Keratinocyte (primary cell): ENCODE measurements around the gene QSOX1. TPM values are rescaled to one million over a fixed set of nuclear protein-coding genes. Genes with fewer than 3 reads are reported as not detected.

Source experiments
- DNase-seq: peaks from one replicate; pipeline ENCODE4 v3.0.0-alpha.2; 2011; ENCODE audit warnings: low read depth, missing footprints, low spot score
- FAIRE-seq: peaks from 2 replicates; lab custom pipeline; 2011; peaks lifted over from hg19 to GRCh38; lab: Jason Lieb, UNC
- H2AFZ ChIP-seq: 2 replicates; pipeline ENCODE4 v1.6.0; 2012; ENCODE audit warnings: low read length, control low read depth, inconsistent platforms; ENCODE audit not compliant: control insufficient read depth
- H3K27ac ChIP-seq: 2 replicates; pipeline ENCODE4 v1.5.1; 2011; ENCODE audit warnings: low read length; ENCODE audit not compliant: control insufficient read depth, insufficient read depth
- H3K27me3 ChIP-seq: 3 replicates; pipeline ENCODE4 v1.6.0; 2011; ENCODE audit warnings: low read length; ENCODE audit not compliant: control insufficient read depth, insufficient read depth; ENCODE audit errors: extremely low read depth
- H3K36me3 ChIP-seq, 2 experiments: 2 replicates in 1 of 2; 3 replicates in 1 of 2; pipeline ENCODE4 v1.5.1; 2011; ENCODE audit warnings: low read length in 2 of 2, mild to moderate bottlenecking in 1 of 2; ENCODE audit not compliant: control insufficient read depth in 2 of 2, insufficient read depth in 2 of 2; ENCODE audit errors: extremely low read depth in 1 of 2
- H3K4me1 ChIP-seq: 3 replicates; pipeline ENCODE4 v1.5.1; 2011; ENCODE audit warnings: low read length; ENCODE audit not compliant: control insufficient read depth, insufficient read depth; ENCODE audit errors: extremely low read depth
- H3K4me2 ChIP-seq: 3 replicates; pipeline ENCODE4 v1.6.0; 2011; ENCODE audit warnings: low read depth, low read length; ENCODE audit not compliant: control insufficient read depth, insufficient read depth; ENCODE audit errors: extremely low read depth
- H3K4me3 ChIP-seq, 3 experiments: fragments of 200-600 bp in 1 of 3; sonication (generic) in 1 of 3; 2 replicates in 2 of 3; 3 replicates in 1 of 3; pipeline ENCODE4 v1.5.1; 2011 to 2016; ENCODE audit warnings: low read length in 3 of 3, mild to moderate bottlenecking in 3 of 3, control low read depth in 2 of 3, inconsistent platforms in 1 of 3, low read depth in 1 of 3, mixed read lengths in 1 of 3, mixed run types in 1 of 3, moderate library complexity in 1 of 3; ENCODE audit not compliant: control insufficient read depth in 2 of 3, insufficient read depth in 2 of 3; ENCODE audit errors: extremely low read depth in 1 of 3
- H3K79me2 ChIP-seq: 2 replicates; pipeline ENCODE4 v1.6.0; 2012; ENCODE audit warnings: low read length; ENCODE audit not compliant: control insufficient read depth, insufficient read depth
- H3K9ac ChIP-seq: 3 replicates; pipeline ENCODE4 v1.6.0; 2011; ENCODE audit warnings: low read length; ENCODE audit not compliant: control insufficient read depth, insufficient read depth; ENCODE audit errors: extremely low read depth
- H3K9me1 ChIP-seq: 3 replicates; pipeline ENCODE4 v1.6.0; 2011; ENCODE audit warnings: low read length; ENCODE audit not compliant: control insufficient read depth, insufficient read depth; ENCODE audit errors: extremely low read depth
- H3K9me3 ChIP-seq: 2 replicates; pipeline ENCODE4 v1.5.1; 2012; ENCODE audit warnings: low read depth, low read length; ENCODE audit not compliant: control insufficient read depth
- H4K20me1 ChIP-seq: 3 replicates; pipeline ENCODE4 v1.6.0; 2011; ENCODE audit warnings: low read length; ENCODE audit not compliant: control insufficient read depth, insufficient read depth; ENCODE audit errors: extremely low read depth
- CTCF ChIP-seq, 3 experiments: IDR thresholded peaks in 1 of 3; conservative IDR thresholded peaks in 1 of 3; optimal IDR thresholded peaks in 1 of 3; 2 replicates in 2 of 3; 3 replicates in 1 of 3; pipeline versions ENCODE3 to v1.5.1; 2011; ENCODE audit warnings: low read length in 3 of 3, mild to moderate bottlenecking in 3 of 3, moderate library complexity in 2 of 3, control low read depth in 1 of 3, inconsistent platforms in 1 of 3; ENCODE audit not compliant: insufficient read depth in 2 of 3; ENCODE audit errors: extremely low read depth in 1 of 3
- EZH2 ChIP-seq: IDR thresholded peaks from one replicate; pipeline ENCODE4 v1.6.1; 2012; ENCODE audit warnings: inconsistent platforms, mild to moderate bottlenecking, low read length, moderate library complexity
- dilution Hi-C: fragments of 300-500 bp; cut with MboI; formaldehyde crosslinking; loops from one replicate; pipeline ENCODE4 v1.7.0; 2020; ENCODE audit warnings: low sequenced_read_pairs; ENCODE audit not compliant: extremely low pct_ligation_motif_present
- polyA plus RNA-seq, 5 experiments: library from polyadenylated mRNA; depleted of rRNA in 3 of 5; stranded (reverse) in 3 of 5; stranded (forward) in 1 of 5; unstranded in 1 of 5; fragments of >200 nt; gene quantifications; 1 replicate in 1 of 5; 2 replicates in 3 of 5; 3 replicates in 1 of 5; pipeline versions ENCODE4 v1.2.1 to v1.2.3, GENCODE V29; 2011 to 2012; ENCODE audit warnings: missing spikeins in 2 of 5, low read depth in 1 of 5, low replicate concordance in 1 of 5

The QSOX1 gene
- polyA plus RNA-seq, 1 donor (not counting 4 experiments of a cell fraction or from before 2014, with no cell fraction given), result 57.6 TPM

- Histone ChIP-seq H3K27ac (no peak overlapping the region), H3K4me3 (no peak overlapping the region)
These were observed 2.9 kb downstream of the QSOX1 start for GRCh38 chr1:180157576-180158057.

GRCh38 chr1:180158149-180159147, 3.8 kb downstream of the QSOX1 start:
- no peak overlapping the region for H2AFZ ChIP-seq
- H3K79me2 ChIP-seq, result peaks cover 51% of the 10 kb centered on the region
- peaks cover 27% of the 10 kb centered on the region for H3K4me1 ChIP-seq
- H3K36me3 ChIP-seq, result peaks cover 4 to 6% of the 10 kb centered on the region in 2 experiments
- FAIRE-seq, result no peak
- H3K9me1 ChIP-seq, result peaks cover 9% of the 10 kb centered on the region
- peaks cover 3% of the 10 kb centered on the region for H4K20me1 ChIP-seq
- no peak for DNase-seq
- H3K27ac ChIP-seq, result no peak overlapping the region
- no peak for TF ChIP-seq CTCF (optimal IDR thresholded peaks at IDR 0.05 in 1 of 3, IDR thresholded peaks at IDR 0.05 in 1 of 3, conservative IDR thresholded peaks at IDR 0.05 in 1 of 3; ENCODE audit: extremely low read depth in 1 of 3, insufficient read depth in 2 of 3, low read length in 3 of 3)
- no peak for TF ChIP-seq EZH2
- H3K9me3 ChIP-seq, result no peaks in the 10 kb centered on the region
- dilution Hi-C loops, result no loop called here
- no peaks in the 10 kb centered on the region for H3K27me3 ChIP-seq
- no peak overlapping the region for H3K4me2 ChIP-seq
- no peak overlapping the region for H3K4me3 ChIP-seq
- H3K9ac ChIP-seq, result no peak overlapping the region

More at GRCh38 chr1:180157576-180158057, 2.9 kb downstream of the QSOX1 start:
- H2AFZ ChIP-seq, result no peak overlapping the region
- H3K4me2 ChIP-seq, result peak overlapping the region; percentile 88
- dilution Hi-C loops, result no loop called here
- DNase-seq (no peak), FAIRE-seq (no peak)
- H3K9me1 ChIP-seq, result peaks cover 9% of the 10 kb centered on the region
- H3K9me3 ChIP-seq, result no peaks in the 10 kb centered on the region
- TF ChIP-seq EZH2 (no peak), CTCF (optimal IDR thresholded peaks at IDR 0.05 in 1 of 3, IDR thresholded peaks at IDR 0.05 in 1 of 3, conservative IDR thresholded peaks at IDR 0.05 in 1 of 3; ENCODE audit: extremely low read depth in 1 of 3, insufficient read depth in 2 of 3, low read length in 3 of 3) (no peak)
- H3K9ac ChIP-seq, result no peak overlapping the region
- H4K20me1 ChIP-seq, result peaks cover 3% of the 10 kb centered on the region
- H3K36me3 ChIP-seq, result peaks cover 4 to 6% of the 10 kb centered on the region in 2 experiments
- no peaks in the 10 kb centered on the region for H3K27me3 ChIP-seq
- H3K4me1 ChIP-seq, result peaks cover 27% of the 10 kb centered on the region
- H3K79me2 ChIP-seq, result peaks cover 51% of the 10 kb centered on the region
